Measurements from ENCODE around the gene BUD31. TPM values are rescaled to one million over a fixed set of nuclear protein-coding genes. Genes with fewer than 3 reads are reported as not detected.
"Not testable (repeated sequence)": the region's sequence is repeated elsewhere in the genome, so short reads cannot be mapped to it uniquely, and the experiment has no call there.

BUD31 gene
- total RNA-seq, 1 donor from 2014 or later = 123 TPM

DNA sequence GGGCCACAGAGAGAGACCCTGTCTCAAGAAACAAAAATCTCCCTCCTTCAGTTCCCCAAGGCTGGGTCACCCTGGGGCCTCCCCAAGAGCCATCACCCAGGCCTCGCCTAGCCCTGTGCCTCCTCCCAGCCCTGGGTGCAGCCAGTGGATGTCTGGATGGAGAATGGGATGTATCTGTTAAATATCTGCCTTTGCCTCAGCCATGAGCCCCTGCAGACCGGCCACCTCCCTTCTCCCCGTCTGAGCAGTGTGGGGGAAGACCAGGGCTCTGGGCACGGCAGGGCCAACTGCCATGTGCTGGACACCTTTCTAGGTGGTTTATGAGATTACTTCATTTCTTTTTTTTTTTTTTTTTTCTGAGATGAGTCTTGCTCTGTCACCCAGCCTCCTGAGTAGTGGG, 24.2 kb upstream of the BUD31 start:
- Mint-ChIP-seq H3K27me3 (ENCODE audit: low read depth) (no peaks in the 10 kb centered on the region), H3K36me3 (ENCODE audit: low read depth) (peaks cover 62% of the 10 kb centered on the region), H3K27ac (peak overlapping the region; percentile 28), H3K4me3 (ENCODE audit: low read depth) (no peak overlapping the region), H3K4me1 (ENCODE audit: low read depth) (peaks cover 25% of the 10 kb centered on the region), H3K9me3 (no peaks in the 10 kb centered on the region)
- intact Hi-C loops (cut with micrococcal nuclease) = no loop called here
- DNase-seq (ENCODE audit: low spot score) = no peak

DNA sequence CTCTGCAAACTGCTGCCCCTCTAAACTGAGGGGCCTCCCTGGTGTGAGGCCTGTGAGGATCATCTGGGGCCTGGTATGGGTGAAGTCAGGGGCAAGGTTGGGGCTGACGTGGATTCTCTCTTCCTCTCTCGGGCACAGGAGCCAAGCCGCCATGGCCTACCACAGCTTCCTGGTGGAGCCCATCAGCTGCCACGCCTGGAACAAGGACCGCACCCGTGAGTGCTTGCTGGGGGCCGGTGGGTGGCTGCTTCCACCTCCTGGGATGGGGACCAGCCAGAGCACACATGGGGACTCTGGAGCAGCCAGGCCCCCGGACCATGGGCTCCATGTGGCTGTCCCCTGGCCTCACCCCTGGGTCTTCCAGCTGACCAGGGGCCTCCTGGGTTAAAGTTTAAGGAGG, 23.2 kb upstream of the BUD31 start:
- intact Hi-C loops (cut with micrococcal nuclease) = no loop called here
- Mint-ChIP-seq H3K27me3 (ENCODE audit: low read depth) (no peaks in the 10 kb centered on the region), H3K4me3 (ENCODE audit: low read depth) (no peak overlapping the region), H3K4me1 (ENCODE audit: low read depth) (peaks cover 16% of the 10 kb centered on the region), H3K36me3 (ENCODE audit: low read depth) (peaks cover 58% of the 10 kb centered on the region), H3K9me3 (no peaks in the 10 kb centered on the region), H3K27ac (no peak overlapping the region)
- no peak for DNase-seq (ENCODE audit: low spot score)

DNA sequence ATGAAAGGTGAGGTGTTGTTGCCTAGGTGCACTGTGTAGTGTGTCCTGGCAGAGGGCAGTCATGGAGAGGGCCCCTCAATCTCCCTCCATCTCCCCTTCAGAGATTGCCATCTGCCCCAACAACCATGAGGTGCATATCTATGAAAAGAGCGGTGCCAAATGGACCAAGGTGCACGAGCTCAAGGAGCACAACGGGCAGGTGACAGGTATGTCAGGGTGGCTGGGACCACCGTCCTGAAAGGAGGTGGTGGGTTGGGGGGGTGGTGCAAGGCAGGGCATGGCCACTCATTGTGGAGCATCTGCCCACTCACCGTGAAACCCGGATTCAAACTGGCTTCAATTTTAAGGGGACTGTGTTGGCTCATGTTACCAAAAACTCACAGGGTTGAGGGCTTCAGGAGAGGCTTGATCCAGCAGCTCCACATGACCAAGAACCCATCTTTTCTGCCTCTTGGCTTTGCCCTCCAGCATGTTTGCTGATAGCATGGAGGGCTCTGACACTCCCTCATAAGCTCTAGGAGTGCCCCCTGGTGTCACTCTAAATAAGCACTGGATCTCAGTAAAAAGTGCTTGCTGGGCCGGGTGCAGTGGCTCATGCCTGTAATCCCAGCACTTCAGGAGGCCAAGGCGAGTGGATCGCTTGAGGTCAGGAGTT, 22.1 kb upstream of the BUD31 start:
- Mint-ChIP-seq H3K4me3 (ENCODE audit: low read depth) (no peak overlapping the region), H3K27me3 (ENCODE audit: low read depth) (no peaks in the 10 kb centered on the region), H3K9me3 (no peaks in the 10 kb centered on the region), H3K4me1 (ENCODE audit: low read depth) (peaks cover 9% of the 10 kb centered on the region), H3K36me3 (ENCODE audit: low read depth) (peaks cover 60% of the 10 kb centered on the region), H3K27ac (peak overlapping the region; percentile 50)
- intact Hi-C loops (cut with micrococcal nuclease) = no loop called here
- no peak for DNase-seq (ENCODE audit: low spot score)

DNA sequence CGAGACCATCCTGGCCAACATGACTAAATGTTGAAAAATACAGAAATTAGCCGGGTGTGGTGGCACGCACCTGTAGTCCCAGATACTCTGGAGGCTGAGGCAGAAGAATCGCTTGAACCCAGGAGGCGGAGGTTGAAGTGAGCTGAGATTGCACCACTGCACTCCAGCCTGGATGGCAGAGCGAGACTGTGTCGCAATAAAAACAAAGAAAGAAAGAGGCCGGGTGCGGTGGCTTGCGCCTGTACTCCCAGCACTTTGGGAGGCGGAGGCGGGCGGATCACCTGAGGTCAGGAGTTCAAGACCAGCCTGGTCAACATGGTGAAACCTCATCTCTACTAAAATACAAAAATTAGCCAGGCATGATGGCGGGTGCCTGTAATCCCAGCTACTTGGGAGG, 21.5 kb upstream of the BUD31 start:
- H3K4me1 Mint-ChIP-seq (ENCODE audit: low read depth) = peaks cover 12% of the 10 kb centered on the region
- H3K36me3 Mint-ChIP-seq (ENCODE audit: low read depth) = peaks cover 64% of the 10 kb centered on the region
- H3K4me3 Mint-ChIP-seq (ENCODE audit: low read depth); H3K9me3 Mint-ChIP-seq; DNase-seq (ENCODE audit: low spot score); H3K27me3 Mint-ChIP-seq (ENCODE audit: low read depth); intact Hi-C loops (cut with micrococcal nuclease): not testable (repeated sequence)
- H3K27ac Mint-ChIP-seq = peak overlapping the region; percentile 50

DNA sequence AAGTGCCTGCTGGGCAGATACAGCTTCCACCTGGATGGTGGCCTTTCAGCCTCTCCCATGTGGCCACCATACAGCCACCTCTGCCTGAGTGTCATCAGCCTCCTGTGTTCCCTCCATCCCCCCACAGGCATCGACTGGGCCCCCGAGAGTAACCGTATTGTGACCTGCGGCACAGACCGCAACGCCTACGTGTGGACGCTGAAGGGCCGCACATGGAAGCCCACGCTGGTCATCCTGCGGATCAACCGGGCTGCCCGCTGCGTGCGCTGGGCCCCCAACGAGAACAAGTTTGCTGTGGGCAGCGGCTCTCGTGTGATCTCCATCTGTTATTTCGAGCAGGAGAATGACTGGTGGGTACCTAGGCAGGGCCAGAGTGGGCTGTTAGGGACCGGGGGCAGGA, 20.9 kb upstream of the BUD31 start:
- DNase-seq (ENCODE audit: low spot score) = no peak
- Mint-ChIP-seq H3K9me3 (no peaks in the 10 kb centered on the region), H3K27ac (no peak overlapping the region), H3K27me3 (ENCODE audit: low read depth) (no peaks in the 10 kb centered on the region), H3K4me1 (ENCODE audit: low read depth) (peaks cover 12% of the 10 kb centered on the region), H3K36me3 (ENCODE audit: low read depth) (peaks cover 69% of the 10 kb centered on the region), H3K4me3 (ENCODE audit: low read depth) (no peak overlapping the region)
- intact Hi-C loops (cut with micrococcal nuclease) = no loop called here

DNA sequence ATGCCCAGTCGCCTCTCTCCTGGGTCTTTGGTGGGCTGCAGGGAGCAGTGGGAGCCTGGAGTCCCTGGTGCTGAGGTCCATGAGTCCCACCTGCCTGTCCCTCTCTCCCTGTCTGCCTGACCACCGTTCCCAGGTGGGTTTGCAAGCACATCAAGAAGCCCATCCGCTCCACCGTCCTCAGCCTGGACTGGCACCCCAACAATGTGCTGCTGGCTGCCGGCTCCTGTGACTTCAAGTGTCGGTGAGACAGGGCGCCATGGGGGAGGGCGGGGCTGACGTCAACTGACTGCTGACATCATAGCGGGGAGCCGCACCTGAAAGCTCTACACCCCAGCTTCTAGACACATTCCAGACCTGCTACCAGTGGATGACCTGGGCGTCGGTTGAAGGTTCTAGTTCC, 19.0 kb upstream of the BUD31 start:
- Mint-ChIP-seq H3K27ac (no peak overlapping the region), H3K9me3 (no peaks in the 10 kb centered on the region), H3K4me1 (ENCODE audit: low read depth) (peaks cover 9% of the 10 kb centered on the region), H3K27me3 (ENCODE audit: low read depth) (no peaks in the 10 kb centered on the region), H3K36me3 (ENCODE audit: low read depth) (peaks cover 77% of the 10 kb centered on the region), H3K4me3 (ENCODE audit: low read depth) (no peak overlapping the region)
- intact Hi-C loops (cut with micrococcal nuclease) = no loop called here
- DNase-seq (ENCODE audit: low spot score) = no peak

DNA sequence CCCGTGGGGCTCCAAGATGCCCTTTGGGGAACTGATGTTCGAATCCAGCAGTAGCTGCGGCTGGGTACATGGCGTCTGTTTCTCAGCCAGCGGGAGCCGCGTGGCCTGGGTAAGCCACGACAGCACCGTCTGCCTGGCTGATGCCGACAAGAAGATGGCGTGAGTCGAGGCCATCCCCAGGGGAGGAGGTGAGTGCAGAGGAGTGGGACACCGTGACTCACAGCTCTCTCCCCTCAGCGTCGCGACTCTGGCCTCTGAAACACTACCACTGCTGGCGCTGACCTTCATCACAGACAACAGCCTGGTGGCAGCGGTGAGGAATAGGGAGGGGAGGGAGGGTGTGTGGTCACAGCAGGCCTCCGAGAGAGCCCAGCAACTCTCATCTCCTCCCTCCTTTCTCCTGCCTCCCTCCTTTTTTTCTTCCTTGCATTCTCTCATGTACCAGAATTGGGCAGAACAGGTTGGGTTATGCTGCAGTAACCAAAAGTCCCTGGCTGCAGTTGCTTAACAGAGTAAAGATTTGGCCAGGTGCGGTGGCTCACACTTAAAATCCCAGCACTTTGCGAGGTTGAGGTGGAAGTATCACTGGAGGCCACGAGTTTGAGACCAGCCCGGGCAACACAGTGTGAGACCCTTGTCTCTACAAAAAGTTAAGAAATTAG, 17.7 kb upstream of the BUD31 start:
- Mint-ChIP-seq H3K4me3 (ENCODE audit: low read depth) (no peak overlapping the region), H3K36me3 (ENCODE audit: low read depth) (peaks cover 85% of the 10 kb centered on the region), H3K9me3 (no peaks in the 10 kb centered on the region), H3K4me1 (ENCODE audit: low read depth) (peaks cover 9% of the 10 kb centered on the region), H3K27me3 (ENCODE audit: low read depth) (no peaks in the 10 kb centered on the region), H3K27ac (no peak overlapping the region)
- no peak for DNase-seq (ENCODE audit: low spot score)
- intact Hi-C loops (cut with micrococcal nuclease) = no loop called here

DNA sequence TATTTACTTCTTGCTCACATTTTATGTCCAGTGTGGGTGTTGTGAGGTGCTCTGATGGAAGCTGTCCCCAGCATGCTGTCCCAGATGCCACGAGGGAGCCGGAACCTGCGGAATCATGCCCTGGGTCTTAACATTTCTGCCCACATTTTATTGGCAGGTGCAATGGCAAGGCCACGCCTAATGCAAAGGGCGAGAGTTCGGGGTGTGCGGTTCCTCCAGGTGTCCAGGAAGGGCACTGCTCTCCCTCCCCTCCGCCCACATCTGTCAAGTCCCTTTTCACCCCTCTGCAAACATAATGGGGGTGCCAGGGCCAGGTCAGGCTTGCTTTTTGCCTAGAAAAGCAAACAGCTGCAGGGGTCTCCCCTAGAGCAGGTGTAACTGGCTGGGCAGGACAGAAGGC, 16.7 kb upstream of the BUD31 start:
- Mint-ChIP-seq H3K36me3 (ENCODE audit: low read depth) (peaks cover 83% of the 10 kb centered on the region), H3K4me3 (ENCODE audit: low read depth) (no peak overlapping the region), H3K9me3 (no peaks in the 10 kb centered on the region), H3K27ac (peak overlapping the region; percentile 8), H3K27me3 (ENCODE audit: low read depth) (no peaks in the 10 kb centered on the region), H3K4me1 (ENCODE audit: low read depth) (peaks cover 7% of the 10 kb centered on the region)
- intact Hi-C loops (cut with micrococcal nuclease) = loop anchor here (2.0 kb wide), 1 partner anchor 17 kb away; the partner anchor contains the start of gene ARPC1B
- no peak for DNase-seq (ENCODE audit: low spot score)

DNA sequence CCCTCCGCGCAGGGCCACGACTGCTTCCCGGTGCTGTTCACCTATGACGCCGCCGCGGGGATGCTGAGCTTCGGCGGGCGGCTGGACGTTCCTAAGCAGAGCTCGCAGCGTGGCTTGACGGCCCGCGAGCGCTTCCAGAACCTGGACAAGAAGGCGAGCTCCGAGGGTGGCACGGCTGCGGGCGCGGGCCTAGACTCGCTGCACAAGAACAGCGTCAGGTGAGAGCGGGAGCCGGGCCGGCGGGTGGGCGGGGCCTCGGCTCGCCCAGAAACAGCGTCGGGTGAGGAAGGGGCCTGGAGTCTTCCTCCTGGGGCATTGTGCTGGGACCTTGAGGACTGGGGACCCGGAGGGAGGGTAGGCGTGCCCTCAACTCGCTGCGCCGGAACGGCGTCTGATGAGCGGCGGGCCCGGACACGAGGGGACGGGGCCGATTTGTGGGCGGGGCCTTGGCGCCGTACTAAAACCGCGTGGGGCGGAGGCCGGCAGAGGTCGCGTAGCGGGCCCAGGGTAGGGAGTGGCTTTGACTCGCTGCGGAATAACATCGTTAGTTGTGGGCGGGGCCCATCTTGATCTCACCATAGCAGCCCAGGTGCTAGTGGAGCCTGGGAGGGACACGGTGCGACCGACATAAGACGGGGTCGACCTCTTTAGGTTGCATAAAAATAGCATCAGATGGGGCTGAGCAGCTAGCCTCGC, 16.0 kb upstream of the BUD31 start:
- H3K4me1 Mint-ChIP-seq (ENCODE audit: low read depth) = peaks cover 8% of the 10 kb centered on the region
- peak overlapping the region; percentile 54 for H3K4me3 Mint-ChIP-seq (ENCODE audit: low read depth)
- H3K27ac Mint-ChIP-seq = peak overlapping the region; percentile 55
- no peaks in the 10 kb centered on the region for H3K9me3 Mint-ChIP-seq
- DNase-seq (ENCODE audit: low spot score) = peak; percentile 78
- no peaks in the 10 kb centered on the region for H3K27me3 Mint-ChIP-seq (ENCODE audit: low read depth)
- H3K36me3 Mint-ChIP-seq (ENCODE audit: low read depth) = peaks cover 86% of the 10 kb centered on the region
- intact Hi-C loops (cut with micrococcal nuclease) = loop anchor here (2.0 kb wide), 1 partner anchor 18 kb away; the partner anchor contains the start of gene ARPC1B

DNA sequence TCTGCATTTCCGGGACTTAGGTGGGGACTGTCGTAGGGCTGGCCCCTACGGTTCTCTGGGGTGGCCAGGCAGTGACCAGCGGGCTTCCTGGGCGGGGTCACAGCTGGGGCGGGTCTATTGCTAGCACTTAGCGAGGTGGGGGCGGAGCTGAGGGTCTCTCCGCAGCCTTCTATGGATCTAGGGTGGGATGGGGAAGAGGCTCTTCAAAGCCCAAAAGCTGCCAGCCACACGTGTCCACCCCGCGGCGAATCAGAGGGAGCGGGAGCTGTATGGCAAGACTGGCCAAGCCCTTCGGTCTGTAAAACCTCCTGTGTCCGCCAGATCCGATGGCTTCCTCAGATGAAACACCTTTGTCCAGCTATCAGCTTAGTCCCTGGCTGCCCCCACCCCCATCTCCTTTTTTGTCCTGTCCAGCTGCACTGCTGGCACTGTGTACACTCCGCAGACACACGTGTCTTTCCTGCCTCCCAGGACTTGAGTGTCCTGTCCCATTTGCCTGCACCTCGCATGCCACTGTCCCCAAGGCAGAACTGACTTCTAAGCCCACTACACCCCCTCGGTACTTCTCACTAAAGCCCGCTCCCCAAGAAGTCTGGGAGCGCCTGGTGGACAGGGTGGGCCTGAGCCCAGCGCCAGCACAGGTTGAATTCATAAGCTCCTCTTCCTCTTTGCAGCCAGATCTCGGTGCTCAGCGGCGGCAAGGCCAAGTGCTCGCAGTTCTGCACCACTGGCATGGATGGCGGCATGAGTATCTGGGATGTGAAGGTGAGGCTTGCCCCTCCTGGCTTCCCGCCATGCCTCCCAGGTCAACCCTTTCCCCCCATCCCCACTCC, 15.2 kb upstream of the BUD31 start:
- no peak for DNase-seq (ENCODE audit: low spot score)
- peaks cover 86% of the 10 kb centered on the region for H3K36me3 Mint-ChIP-seq (ENCODE audit: low read depth)
- no peaks in the 10 kb centered on the region for H3K9me3 Mint-ChIP-seq
- H3K4me1 Mint-ChIP-seq (ENCODE audit: low read depth) = peaks cover 12% of the 10 kb centered on the region
- H3K27ac Mint-ChIP-seq = peak overlapping the region; percentile 55
- H3K4me3 Mint-ChIP-seq (ENCODE audit: low read depth) = peak overlapping the region; percentile 30
- no peaks in the 10 kb centered on the region for H3K27me3 Mint-ChIP-seq (ENCODE audit: low read depth)
- intact Hi-C loops (cut with micrococcal nuclease) = loop anchor here (2.0 kb wide), 1 partner anchor 19 kb away; the partner anchor contains the start of gene ARPC1B

DNA sequence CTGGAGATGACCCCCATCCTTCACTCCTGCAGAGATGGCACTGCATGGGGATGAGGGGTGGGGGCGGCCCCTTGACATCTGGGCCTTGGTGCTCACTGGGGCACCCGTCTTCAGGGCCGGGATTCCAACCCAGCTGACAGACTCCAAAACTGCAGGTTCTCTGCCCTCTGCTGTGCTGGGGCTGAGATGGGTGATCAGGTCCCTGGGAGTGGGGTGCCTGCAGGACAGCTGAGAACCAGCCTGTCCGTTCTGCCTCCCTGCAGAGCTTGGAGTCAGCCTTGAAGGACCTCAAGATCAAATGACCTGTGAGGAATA, 14.6 kb upstream of the BUD31 start:
- Mint-ChIP-seq H3K27ac (peak overlapping the region; percentile 33), H3K36me3 (ENCODE audit: low read depth) (peaks cover 87% of the 10 kb centered on the region), H3K27me3 (ENCODE audit: low read depth) (no peaks in the 10 kb centered on the region), H3K9me3 (no peaks in the 10 kb centered on the region), H3K4me1 (ENCODE audit: low read depth) (peaks cover 12% of the 10 kb centered on the region), H3K4me3 (ENCODE audit: low read depth) (no peak overlapping the region)
- DNase-seq (ENCODE audit: low spot score) = no peak
- intact Hi-C loops (cut with micrococcal nuclease) = no loop called here

DNA sequence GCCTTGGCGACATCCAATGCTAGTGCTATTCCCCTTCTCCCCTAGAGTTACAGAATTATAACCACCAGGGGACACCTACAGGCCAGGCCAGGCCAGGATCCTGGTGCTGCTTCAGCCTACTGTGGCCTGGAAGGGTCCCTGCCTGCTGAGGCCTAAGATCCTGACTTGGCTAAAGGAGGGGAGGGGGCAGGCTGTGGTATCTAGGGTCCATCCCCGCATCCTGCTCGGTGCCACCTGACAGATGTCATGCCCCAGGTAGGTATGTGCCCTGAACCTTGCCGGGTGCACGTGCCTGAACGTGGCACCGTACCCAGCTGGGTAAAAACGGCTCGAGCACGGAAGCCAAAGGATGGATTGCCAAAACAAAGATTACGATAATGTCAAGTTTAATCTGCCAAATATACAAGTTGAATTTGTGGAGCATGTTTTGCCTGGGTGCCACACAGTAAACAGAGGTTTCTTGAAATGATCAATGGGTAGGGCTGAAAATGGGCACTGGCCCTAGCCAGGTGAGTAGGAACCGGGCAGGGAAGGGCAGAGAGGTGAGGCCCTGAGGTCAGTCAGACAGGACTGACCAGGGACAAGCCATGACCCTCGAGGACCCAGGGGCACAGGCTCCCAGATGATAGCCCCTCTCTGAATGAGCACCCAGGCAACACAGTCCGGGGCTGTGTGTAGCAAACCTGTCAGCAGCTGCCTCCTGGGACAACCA, 13.0 kb upstream of the BUD31 start:
- Mint-ChIP-seq H3K4me3 (ENCODE audit: low read depth) (no peak overlapping the region), H3K27me3 (ENCODE audit: low read depth) (no peaks in the 10 kb centered on the region), H3K4me1 (ENCODE audit: low read depth) (peaks cover 12% of the 10 kb centered on the region), H3K27ac (no peak overlapping the region), H3K9me3 (no peaks in the 10 kb centered on the region), H3K36me3 (ENCODE audit: low read depth) (peaks cover 86% of the 10 kb centered on the region)
- intact Hi-C loops (cut with micrococcal nuclease) = loop anchor here (5.0 kb wide), 1 partner anchor 1857 kb away; no protein-coding TSS in a partner anchor
- no peak for DNase-seq (ENCODE audit: low spot score)

Data from activated T-helper 2 cell treated with anti-CD3 and anti-CD28 coated beads, Interferon-gamma antibody, Interleukin-2, Interleukin-4, amounts not matched to agents 10 μg/mL and 5 μg/mL and 100 μg/mL, durations not matched to agents 14 hours and 24 hours and 36 hours (primary cell).